DND-41 (cell line): Measurements from ENCODE around the gene TMEM35A.

Experiments used
- ATAC-seq: fragments of 200-7000 bp; cut with Tn5 transposase; 3 replicates; pipeline ENCODE4 v1.9.1; 2021; ENCODE audit warnings: low read depth; ENCODE audit not compliant: insufficient read depth
- DNase-seq: peaks from one replicate; pipeline ENCODE4 v3.0.0-alpha.2; 2020
- H2AFZ ChIP-seq: 2 replicates; pipeline ENCODE4 v1.6.0; 2012; ENCODE audit warnings: low read depth, low read length
- H3K27ac ChIP-seq: 2 replicates; pipeline ENCODE4 v1.5.1; 2012; ENCODE audit warnings: low read length, inconsistent platforms
- H3K27me3 ChIP-seq: fragments of 200-600 bp; sonication (generic); 2 replicates; pipeline ENCODE4 v1.6.0; 2012; ENCODE audit warnings: low read length, mild to moderate bottlenecking, inconsistent platforms; ENCODE audit not compliant: insufficient read depth, poor library complexity
- H3K36me3 ChIP-seq: 2 replicates; pipeline ENCODE4 v1.5.1; 2012; ENCODE audit warnings: low read length, inconsistent platforms; ENCODE audit not compliant: insufficient read depth
- H3K4me1 ChIP-seq: 2 replicates; pipeline ENCODE4 v1.5.1; 2012; ENCODE audit warnings: mild to moderate bottlenecking, low read length; ENCODE audit not compliant: insufficient read depth
- H3K4me2 ChIP-seq: 2 replicates; pipeline ENCODE4 v1.6.0; 2012; ENCODE audit warnings: mild to moderate bottlenecking, moderate library complexity, low read length, inconsistent platforms; ENCODE audit not compliant: insufficient read depth
- H3K4me3 ChIP-seq, 2 experiments: fragments of 200-600 bp in 1 of 2; shearing (Covaris generic) in 1 of 2; 2 replicates each; pipeline ENCODE4 v1.5.1; 2012 to 2016; ENCODE audit warnings: inconsistent platforms in 2 of 2, low read length in 2 of 2, mild to moderate bottlenecking in 2 of 2, low read depth in 1 of 2, moderate library complexity in 1 of 2
- H3K79me2 ChIP-seq: 2 replicates; pipeline ENCODE4 v1.6.0; 2012; ENCODE audit warnings: low read length, inconsistent platforms; ENCODE audit not compliant: insufficient read depth
- H3K9ac ChIP-seq: 2 replicates; pipeline ENCODE4 v1.6.0; 2012; ENCODE audit warnings: low read depth, mild to moderate bottlenecking, inconsistent platforms, low read length, moderate library complexity
- H3K9me3 ChIP-seq: 2 replicates; pipeline ENCODE4 v1.5.1; 2012; ENCODE audit warnings: low read length, moderate library complexity, mild to moderate bottlenecking, inconsistent platforms; ENCODE audit not compliant: insufficient read depth, severe bottlenecking
- H4K20me1 ChIP-seq: 2 replicates; pipeline ENCODE4 v1.6.0; 2012; ENCODE audit warnings: low read length; ENCODE audit not compliant: insufficient read depth
- EZH2 ChIP-seq: IDR thresholded peaks from 3 replicates; pipeline ENCODE4 v1.6.1; 2012; ENCODE audit warnings: borderline replicate concordance, low read depth, mild to moderate bottlenecking, moderate library complexity, low read length, inconsistent platforms; ENCODE audit not compliant: severe bottlenecking
- TF ChIP-seq, protein P1 (sequence below): IDR thresholded peaks from 2 replicates; pipeline ENCODE4 v1.5.1; 2012; ENCODE audit warnings: borderline replicate concordance, low read length, moderate library complexity, mild to moderate bottlenecking; ENCODE audit not compliant: poor library complexity, severe bottlenecking; ENCODE audit errors: extremely low read depth

The TMEM35A gene

DNA sequence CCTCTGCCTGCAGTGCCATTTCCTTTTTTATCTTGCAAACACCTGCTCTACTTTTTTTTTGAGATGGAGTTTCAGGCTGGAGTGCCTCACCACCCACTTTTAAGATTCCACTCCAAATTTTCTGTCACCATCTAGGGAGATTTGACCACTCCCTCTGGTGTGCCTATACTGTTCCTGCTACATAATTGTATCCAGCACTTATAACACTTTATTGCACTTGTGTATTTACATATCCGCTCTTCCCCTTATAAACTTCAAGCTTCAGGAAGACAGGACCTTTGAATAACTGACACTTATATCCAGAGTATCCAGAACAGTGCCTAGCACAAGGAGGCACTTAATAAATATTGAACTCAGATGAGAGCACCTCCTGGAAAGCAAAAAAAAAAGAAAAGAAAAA, 13.1 kb downstream of the TMEM35A start:
- H3K27me3 ChIP-seq: no peaks in the 10 kb centered on the region
- no peaks in the 10 kb centered on the region for H3K9me3 ChIP-seq
- H4K20me1 ChIP-seq: no peaks in the 10 kb centered on the region
- H3K4me3 ChIP-seq: no peak overlapping the region
- H3K27ac ChIP-seq: no peak overlapping the region
- H3K4me1 ChIP-seq: peaks cover under 1% of the 10 kb centered on the region; the same call in 1 of the 2 replicates
- no peaks in the 10 kb centered on the region for H3K79me2 ChIP-seq
- no peak for TF ChIP-seq EZH2
- TF ChIP-seq, protein P1, sequence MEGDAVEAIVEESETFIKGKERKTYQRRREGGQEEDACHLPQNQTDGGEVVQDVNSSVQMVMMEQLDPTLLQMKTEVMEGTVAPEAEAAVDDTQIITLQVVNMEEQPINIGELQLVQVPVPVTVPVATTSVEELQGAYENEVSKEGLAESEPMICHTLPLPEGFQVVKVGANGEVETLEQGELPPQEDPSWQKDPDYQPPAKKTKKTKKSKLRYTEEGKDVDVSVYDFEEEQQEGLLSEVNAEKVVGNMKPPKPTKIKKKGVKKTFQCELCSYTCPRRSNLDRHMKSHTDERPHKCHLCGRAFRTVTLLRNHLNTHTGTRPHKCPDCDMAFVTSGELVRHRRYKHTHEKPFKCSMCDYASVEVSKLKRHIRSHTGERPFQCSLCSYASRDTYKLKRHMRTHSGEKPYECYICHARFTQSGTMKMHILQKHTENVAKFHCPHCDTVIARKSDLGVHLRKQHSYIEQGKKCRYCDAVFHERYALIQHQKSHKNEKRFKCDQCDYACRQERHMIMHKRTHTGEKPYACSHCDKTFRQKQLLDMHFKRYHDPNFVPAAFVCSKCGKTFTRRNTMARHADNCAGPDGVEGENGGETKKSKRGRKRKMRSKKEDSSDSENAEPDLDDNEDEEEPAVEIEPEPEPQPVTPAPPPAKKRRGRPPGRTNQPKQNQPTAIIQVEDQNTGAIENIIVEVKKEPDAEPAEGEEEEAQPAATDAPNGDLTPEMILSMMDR: no peak
- ATAC-seq (no peak), DNase-seq (no peak)
- no peak overlapping the region for H3K9ac ChIP-seq
- no peaks in the 10 kb centered on the region for H3K36me3 ChIP-seq
- H3K4me2 ChIP-seq: no peak overlapping the region
- no peak overlapping the region; the same call in 1 of the 2 replicates for H2AFZ ChIP-seq

DNA sequence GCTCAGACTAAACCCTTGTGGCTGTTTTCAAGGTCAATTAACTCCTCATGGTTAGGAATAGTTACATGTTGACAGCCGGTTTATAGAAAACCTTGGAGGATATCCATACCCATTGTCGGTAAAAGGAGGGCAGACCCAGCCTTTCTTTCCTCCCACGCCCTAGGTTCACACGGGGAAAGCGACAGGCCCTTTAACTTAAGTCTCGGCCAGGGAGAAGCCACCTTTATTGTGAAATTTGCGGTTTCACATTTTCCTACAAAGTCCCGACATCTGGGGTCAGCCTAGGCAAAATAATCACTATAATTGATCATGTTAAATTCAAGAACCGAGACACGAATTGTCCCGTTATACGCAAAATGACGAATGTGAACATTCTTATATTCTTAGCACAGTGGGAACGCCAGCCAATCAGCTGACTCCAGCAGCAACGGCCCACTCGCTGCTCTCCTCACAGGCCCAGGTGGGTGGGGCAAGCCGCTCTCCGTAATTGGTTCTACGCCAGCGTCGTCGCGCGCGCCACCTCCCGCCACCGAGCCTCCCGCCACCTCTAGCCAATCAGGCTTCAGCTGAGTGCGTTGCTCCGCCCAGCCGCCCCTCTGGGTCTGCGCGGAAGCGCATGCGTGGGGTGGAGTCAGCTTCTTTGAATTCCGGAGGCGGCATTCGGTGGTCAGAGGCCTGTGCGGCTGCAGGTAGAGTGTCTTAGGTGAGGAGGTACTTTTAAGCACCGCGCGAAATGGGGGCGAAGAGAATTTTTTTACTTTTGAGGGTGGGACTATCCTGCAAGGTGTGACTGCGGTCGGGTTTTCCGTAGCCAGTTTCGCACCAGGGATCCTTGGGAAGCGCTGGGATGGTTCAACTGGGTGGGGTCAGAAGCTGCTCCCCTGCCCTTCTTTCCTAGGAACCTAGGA, 19.1 kb downstream of the TMEM35A start, which contains the start of gene CENPI:
Gene CENPI (plus strand): TSS at position 659 of the 908 bp plus-strand sequence. CDS start 2,867 bp downstream, outside the sequence.
- H3K36me3 ChIP-seq: peaks cover 26% of the 10 kb centered on the region; the same call in 1 of the 2 replicates

DNA sequence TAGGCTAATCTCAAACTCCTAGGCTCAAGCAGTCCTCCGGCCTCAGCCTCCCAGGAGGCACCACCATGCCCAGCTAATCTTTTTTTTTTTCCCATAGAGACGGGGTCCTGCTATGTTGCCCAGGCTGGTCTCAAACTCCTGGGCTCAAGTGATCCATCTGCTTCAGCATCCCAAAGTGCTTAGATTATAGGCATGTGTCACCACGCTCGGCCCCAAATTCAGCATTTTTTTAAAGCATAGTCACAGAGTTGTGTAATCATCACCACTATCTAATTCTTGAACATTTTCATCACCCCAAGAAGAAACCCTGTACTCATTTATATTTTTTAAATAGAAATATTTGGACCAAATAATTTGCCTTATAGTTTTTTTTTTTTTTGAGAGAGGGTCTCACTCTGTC, 29.6 kb downstream of the TMEM35A start:
- H3K36me3 ChIP-seq: peaks cover 31% of the 10 kb centered on the region
- H3K27me3 ChIP-seq: no peaks in the 10 kb centered on the region
- H3K79me2 ChIP-seq: no peaks in the 10 kb centered on the region
- TF ChIP-seq, protein P1: no peak
- TF ChIP-seq EZH2: no peak
- no peaks in the 10 kb centered on the region for H3K9me3 ChIP-seq
- no peak overlapping the region for H3K9ac ChIP-seq
- no peak overlapping the region for H3K4me2 ChIP-seq
- no peaks in the 10 kb centered on the region for H3K4me1 ChIP-seq
- H3K27ac ChIP-seq: no peak overlapping the region
- DNase-seq: no peak
- ATAC-seq: no peak
- H3K4me3 ChIP-seq: no peak overlapping the region
- no peaks in the 10 kb centered on the region for H4K20me1 ChIP-seq
- H2AFZ ChIP-seq: no peak overlapping the region

More for the DNA sequence above, 19.1 kb downstream of the TMEM35A start, which contains the start of gene CENPI:
- no peaks in the 10 kb centered on the region for H4K20me1 ChIP-seq
- DNase-seq: peak; percentile 95
- H2AFZ ChIP-seq: peak within 1 kb of the TSS; percentile 68
- peak; percentile 99 for ATAC-seq
- peaks cover 32% of the 10 kb centered on the region for H3K4me1 ChIP-seq
- no peaks in the 10 kb centered on the region for H3K9me3 ChIP-seq
- peak within 1 kb of the TSS; percentile 86 for H3K27ac ChIP-seq
- TF ChIP-seq, protein P1: no peak
- TF ChIP-seq EZH2: no peak
- H3K9ac ChIP-seq: peak within 1 kb of the TSS; percentile 66
- peaks cover 32% of the 10 kb centered on the region for H3K79me2 ChIP-seq
- peak within 1 kb of the TSS; percentile 45 to 68 for H3K4me3 ChIP-seq
- H3K27me3 ChIP-seq: no peaks in the 10 kb centered on the region
- H3K4me2 ChIP-seq: peak within 1 kb of the TSS; percentile 90
